ENCODE measurements around the gene GRIK1.

DNA sequence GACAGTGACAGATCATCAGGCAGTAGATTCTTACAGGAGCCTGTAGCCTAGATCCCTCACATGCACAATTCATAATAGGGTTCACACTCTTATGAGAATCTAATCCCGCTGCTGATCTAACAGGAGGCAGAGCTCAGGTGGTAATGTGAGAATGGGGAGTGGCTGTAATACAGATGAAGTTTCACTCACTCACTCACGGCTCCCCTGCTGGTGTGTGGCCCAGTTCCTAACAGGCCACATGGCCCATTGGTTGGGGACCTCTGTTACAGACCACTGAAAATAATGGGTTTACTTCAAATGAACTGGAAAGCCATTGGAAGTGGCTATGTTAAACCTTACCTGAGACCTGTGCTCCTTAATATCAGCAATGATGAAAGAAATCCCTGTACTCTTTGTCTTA is 151.0 kb downstream of the GRIK1 start:
- TF ChIP-seq, protein P1, sequence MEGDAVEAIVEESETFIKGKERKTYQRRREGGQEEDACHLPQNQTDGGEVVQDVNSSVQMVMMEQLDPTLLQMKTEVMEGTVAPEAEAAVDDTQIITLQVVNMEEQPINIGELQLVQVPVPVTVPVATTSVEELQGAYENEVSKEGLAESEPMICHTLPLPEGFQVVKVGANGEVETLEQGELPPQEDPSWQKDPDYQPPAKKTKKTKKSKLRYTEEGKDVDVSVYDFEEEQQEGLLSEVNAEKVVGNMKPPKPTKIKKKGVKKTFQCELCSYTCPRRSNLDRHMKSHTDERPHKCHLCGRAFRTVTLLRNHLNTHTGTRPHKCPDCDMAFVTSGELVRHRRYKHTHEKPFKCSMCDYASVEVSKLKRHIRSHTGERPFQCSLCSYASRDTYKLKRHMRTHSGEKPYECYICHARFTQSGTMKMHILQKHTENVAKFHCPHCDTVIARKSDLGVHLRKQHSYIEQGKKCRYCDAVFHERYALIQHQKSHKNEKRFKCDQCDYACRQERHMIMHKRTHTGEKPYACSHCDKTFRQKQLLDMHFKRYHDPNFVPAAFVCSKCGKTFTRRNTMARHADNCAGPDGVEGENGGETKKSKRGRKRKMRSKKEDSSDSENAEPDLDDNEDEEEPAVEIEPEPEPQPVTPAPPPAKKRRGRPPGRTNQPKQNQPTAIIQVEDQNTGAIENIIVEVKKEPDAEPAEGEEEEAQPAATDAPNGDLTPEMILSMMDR (optimal IDR thresholded peaks at IDR 0.05 in 1 of 3, IDR thresholded peaks at IDR 0.05 in 1 of 3, conservative IDR thresholded peaks at IDR 0.05 in 1 of 3; ENCODE audit: extremely low read depth in 1 of 3, insufficient read depth in 2 of 3, low read length in 3 of 3) = no peak
- no peak for TF ChIP-seq EZH2 (IDR thresholded peaks at IDR 0.05; ENCODE audit: low read length)

All from keratinocyte (primary cell).